Fibroblast of skin of right biceps (primary cell): ENCODE results near the gene FASN.
A peak's percentile ranks its signal among the peaks of the same experiment; 100 is the strongest.
"Not testable (repeated sequence)": the region's sequence is repeated elsewhere in the genome, so short reads cannot be mapped to it uniquely, and the experiment has no call there.

Experiments
- DNase-seq: peaks from one replicate; pipeline ENCODE4 v3.0.0-alpha.2; 2013

Gene FASN

GRCh38 chr17:82098169-82098938, at the start of gene FASN:
FASN (minus strand) TSS chr17:82098236; CDS start chr17:82096445, 1,791 bp downstream.
- peak; percentile 97 for DNase-seq

- DNase-seq, result no peak
Observed at GRCh38 chr17:82146663-82147654, 48.9 kb upstream of the FASN start.

- DNase-seq, result no peak
Observed at GRCh38 chr17:82145550-82146155, 47.6 kb upstream of the FASN start.

GRCh38 chr17:82143333-82143732, 45.3 kb upstream of the FASN start:
- DNase-seq, result no peak

- DNase-seq, result not testable (repeated sequence)
Observed at GRCh38 chr17:82139961-82140360, 41.9 kb upstream of the FASN start.

GRCh38 chr17:82138511-82138992, 40.5 kb upstream of the FASN start:
- DNase-seq, result no peak

- no peak for DNase-seq
Observed at GRCh38 chr17:82134101-82134500, 36.1 kb upstream of the FASN start.

GRCh38 chr17:82133166-82133953, 35.3 kb upstream of the FASN start:
- peak; percentile 59 for DNase-seq

- no peak for DNase-seq
Observed at GRCh38 chr17:82129095-82129494, 31.1 kb upstream of the FASN start.

GRCh38 chr17:82128287-82128686, 30.3 kb upstream of the FASN start:
- no peak for DNase-seq

GRCh38 chr17:82127704-82128103, 29.7 kb upstream of the FASN start:
- DNase-seq, result no peak

- DNase-seq, result no peak
Observed at GRCh38 chr17:82127315-82127595, 29.2 kb upstream of the FASN start.

GRCh38 chr17:82126556-82127314, 28.7 kb upstream of the FASN start:
- no peak for DNase-seq

GRCh38 chr17:82124101-82124500, 26.1 kb upstream of the FASN start:
- DNase-seq, result no peak

GRCh38 chr17:82121660-82122629, 23.9 kb upstream of the FASN start:
- DNase-seq, result no peak

GRCh38 chr17:82121246-82121645, 23.2 kb upstream of the FASN start:
- no peak for DNase-seq

GRCh38 chr17:82120148-82120547, 22.1 kb upstream of the FASN start:
- peak; percentile 76 for DNase-seq

GRCh38 chr17:82118815-82119380, 20.9 kb upstream of the FASN start:
- no peak for DNase-seq

- no peak for DNase-seq
Observed at GRCh38 chr17:82118168-82118814, 20.3 kb upstream of the FASN start.
